Mucosa of stomach (tissue), 1 donor: ENCODE data around the gene TSPY2.
"Not testable (repeated sequence)": the region's sequence is repeated elsewhere in the genome, so short reads cannot be mapped to it uniquely, and the experiment has no call there.

Experiments
- H3K27me3 ChIP-seq: one replicate; pipeline ENCODE4 v1.7.0; 2013; ENCODE audit warnings: mild to moderate bottlenecking, low read length; ENCODE audit not compliant: control insufficient read depth, insufficient read depth
- H3K36me3 ChIP-seq: one replicate; pipeline ENCODE4 v1.7.0; 2013; ENCODE audit warnings: low read length; ENCODE audit not compliant: control insufficient read depth, insufficient read depth
- H3K4me1 ChIP-seq: one replicate; pipeline ENCODE4 v1.7.0; 2013; ENCODE audit warnings: mild to moderate bottlenecking, low read length; ENCODE audit not compliant: control insufficient read depth, insufficient read depth
- H3K4me3 ChIP-seq: one replicate; pipeline ENCODE4 v1.7.0; 2013; ENCODE audit warnings: low read length
- H3K9ac ChIP-seq: one replicate; pipeline ENCODE4 v1.7.0; 2013; ENCODE audit warnings: mild to moderate bottlenecking, low read length, moderate library complexity
- H3K9me3 ChIP-seq: one replicate; pipeline ENCODE4 v1.7.0; 2013; ENCODE audit warnings: mild to moderate bottlenecking, low read length, moderate library complexity; ENCODE audit not compliant: control insufficient read depth
- donor health status: Pancreatic carcinoma.

Gene TSPY2

DNA sequence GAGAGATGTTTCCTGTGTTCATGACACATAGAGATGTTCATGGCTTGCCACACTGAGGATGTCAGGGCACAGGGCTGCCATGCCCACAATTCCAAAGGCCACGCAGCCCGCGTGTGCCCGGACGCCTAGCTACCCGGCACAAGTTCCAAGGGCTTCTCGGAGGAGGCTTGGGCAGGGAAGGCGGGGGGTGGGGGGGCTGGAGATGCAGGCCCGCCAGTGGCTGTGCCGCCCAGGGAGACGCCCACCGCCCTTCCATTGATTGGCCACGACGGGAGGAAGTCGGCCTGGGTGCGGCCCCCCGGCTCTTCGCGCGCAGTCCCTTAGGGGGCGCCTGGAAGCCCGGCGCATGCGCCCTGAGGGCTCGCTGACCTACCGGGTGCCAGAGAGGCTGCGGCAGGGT is at the start of gene TSPY2:
Gene TSPY2, plus strand, starts transcription at position 301 of the 400 bp plus-strand sequence. Its CDS starts 46 bp downstream, at position 347.
- H3K27me3 ChIP-seq, H3K9me3 ChIP-seq, H3K9ac ChIP-seq, H3K36me3 ChIP-seq, H3K4me3 ChIP-seq, H3K4me1 ChIP-seq: not testable (repeated sequence)

GRCh38 chrY:6209565-6209964 is 36.5 kb upstream of the TSPY2 start:
- not testable (repeated sequence) for H3K4me1 ChIP-seq, H3K4me3 ChIP-seq, H3K36me3 ChIP-seq, H3K27me3 ChIP-seq, H3K9ac ChIP-seq, H3K9me3 ChIP-seq

- not testable (repeated sequence) for H3K9ac ChIP-seq, H3K9me3 ChIP-seq, H3K4me1 ChIP-seq
Observed at GRCh38 chrY:6217045-6217444, 29.0 kb upstream of the TSPY2 start.

GRCh38 chrY:6269839-6270238 is 23.8 kb downstream of the TSPY2 start:
- not testable (repeated sequence) for H3K9ac ChIP-seq, H3K36me3 ChIP-seq, H3K9me3 ChIP-seq, H3K4me1 ChIP-seq, H3K4me3 ChIP-seq, H3K27me3 ChIP-seq

More at GRCh38 chrY:6217045-6217444, 29.0 kb upstream of the TSPY2 start:
- H3K4me3 ChIP-seq, H3K36me3 ChIP-seq, H3K27me3 ChIP-seq: not testable (repeated sequence)
